Muscle of leg (tissue), 16 donors: ENCODE results near the gene ACOT11. TPM values are rescaled to one million over a fixed set of nuclear protein-coding genes. Genes with fewer than 3 reads are reported as not detected.

ENCODE experiments used
- DNase-seq: peaks from one replicate; pipeline ENCODE4 v3.0.0; 2013
- H3K27ac ChIP-seq: one replicate; pipeline ENCODE4 v1.5.1; 2013; ENCODE audit warnings: mild to moderate bottlenecking, low read length, control low read depth
- H3K27me3 ChIP-seq: one replicate; pipeline ENCODE4 v1.6.1; 2013; ENCODE audit warnings: low read length; ENCODE audit not compliant: control insufficient read depth, insufficient read depth
- H3K36me3 ChIP-seq: one replicate; pipeline ENCODE4 v1.6.1; 2013; ENCODE audit warnings: low read length; ENCODE audit not compliant: control insufficient read depth, insufficient read depth
- H3K4me1 ChIP-seq: one replicate; pipeline ENCODE4 v1.6.1; 2013; ENCODE audit warnings: low read length; ENCODE audit not compliant: control insufficient read depth, insufficient read depth
- H3K4me3 ChIP-seq: one replicate; pipeline ENCODE4 v1.5.1; 2013; ENCODE audit warnings: low read length, control low read depth
- H3K9me3 ChIP-seq: replicated peaks from 2 replicates; pipeline ENCODE4 v1.6.1; 2013; ENCODE audit warnings: low read depth, low read length; ENCODE audit not compliant: control insufficient read depth
- WGBS: methylation state at CpG from one replicate; pipeline ENCODE4 v1.1.5; 2013; ENCODE audit warnings: missing lambda C conversion rate; ENCODE audit not compliant: insufficient coverage; 5-methylcytosine and 5-hydroxymethylcytosine counted together
- long read RNA-seq, 11 donors: transcript quantifications; one replicate each; lab custom pipeline, GENCODE V29; 2026
- polyA plus RNA-seq, 8 donors: library from polyadenylated mRNA; unstranded; fragments of 120-200 nt; gene quantifications; one replicate each; pipeline versions ENCODE4 v1.2.1 to v1.2.3, GENCODE V29; 2013; ENCODE audit warnings: inconsistent platforms in 1 of 8, low replicate concordance in 1 of 8; ENCODE audit not compliant: insufficient read length in 8 of 8, insufficient read depth in 1 of 8
- total RNA-seq: library from RNA; stranded (reverse); fragments of 120-200 nt; gene quantifications from one replicate; pipeline ENCODE4 v1.2.4, GENCODE V29; 2013

ACOT11 gene
- total RNA-seq: 8.2 TPM
- 10 to 100 TPM in 1 of 8 donors, 1 to 10 TPM in 7; 2.8 to 10.1 (median 5.3) TPM for polyA plus RNA-seq
- long read RNA-seq, donor 1: 0 reads
- long read RNA-seq, donor 2: 0 reads
- long read RNA-seq, donor 3, partial matches to known transcripts: 0 of 1 reads
- long read RNA-seq, donor 3, other reads (novel, unspliced or antisense): 0 of 1 reads
- long read RNA-seq, donor 4: 0 reads
- long read RNA-seq, donor 5: 0 reads
- long read RNA-seq, donor 6: 0 reads
- long read RNA-seq, donor 7: 0 reads
- long read RNA-seq, donor 8: 0 reads
- long read RNA-seq, donor 9: 0 reads
- long read RNA-seq, donor 10: 0 reads
- long read RNA-seq, donor 11: 0 reads

- H3K27ac ChIP-seq: peak within 1 kb of the TSS; percentile 90
- no peaks in the 10 kb centered on the region for H3K27me3 ChIP-seq
- no peaks in the 10 kb centered on the region for H3K9me3 ChIP-seq
- DNase-seq: peak; percentile 94
- H3K4me1 ChIP-seq: peaks cover 70% of the 10 kb centered on the region
- peak within 1 kb of the TSS; percentile 36 for H3K4me3 ChIP-seq
- H3K36me3 ChIP-seq: peaks cover 6% of the 10 kb centered on the region
- WGBS: 13% methylated on average over 17 of the region's 25 CpGs
Observed at GRCh38 chr1:54547601-54548388, at the start of gene ACOT11. ACOT11 (plus strand) TSS chr1:54548228; CDS start chr1:54548310, 82 bp downstream.

GRCh38 chr1:54498383-54499096 lies 49.5 kb upstream of the ACOT11 start:
- Histone ChIP-seq H3K36me3 (no peaks in the 10 kb centered on the region), H3K27ac (no peak overlapping the region), H3K4me1 (peaks cover 11% of the 10 kb centered on the region), H3K27me3 (peaks cover 37% of the 10 kb centered on the region), H3K9me3 (no peaks in the 10 kb centered on the region), H3K4me3 (no peak overlapping the region)
- 86% methylated on average over 2 of the region's 4 CpGs for WGBS
- no peak for DNase-seq

- 7% methylated on average over 9 of the region's 9 CpGs for WGBS
- Histone ChIP-seq H3K36me3 (no peaks in the 10 kb centered on the region), H3K27me3 (peaks cover 37% of the 10 kb centered on the region), H3K9me3 (no peaks in the 10 kb centered on the region), H3K4me1 (peaks cover 11% of the 10 kb centered on the region), H3K27ac (no peak overlapping the region), H3K4me3 (peak overlapping the region; percentile 24)
- no peak for DNase-seq
Observed at GRCh38 chr1:54499097-54499359, 49.0 kb upstream of the ACOT11 start.

- Histone ChIP-seq H3K27ac (no peak overlapping the region), H3K27me3 (peaks cover 37% of the 10 kb centered on the region), H3K4me1 (peaks cover 11% of the 10 kb centered on the region), H3K4me3 (peak overlapping the region; percentile 24), H3K36me3 (no peaks in the 10 kb centered on the region), H3K9me3 (no peaks in the 10 kb centered on the region)
- peak; percentile 60 for DNase-seq
- WGBS: 1% methylated on average over 36 of the region's 50 CpGs
Observed at GRCh38 chr1:54499360-54500106, 48.5 kb upstream of the ACOT11 start.

GRCh38 chr1:54500107-54500431 lies 48.0 kb upstream of the ACOT11 start:
- H3K27me3 ChIP-seq: peaks cover 37% of the 10 kb centered on the region
- H3K9me3 ChIP-seq: no peaks in the 10 kb centered on the region
- 57% methylated on average over 5 of the region's 10 CpGs for WGBS
- no peak for DNase-seq
- H3K4me3 ChIP-seq: no peak overlapping the region
- no peak overlapping the region for H3K27ac ChIP-seq
- H3K36me3 ChIP-seq: no peaks in the 10 kb centered on the region
- peaks cover 11% of the 10 kb centered on the region for H3K4me1 ChIP-seq

GRCh38 chr1:54501849-54502248 lies 46.2 kb upstream of the ACOT11 start:
- no peak for DNase-seq
- Histone ChIP-seq H3K27me3 (peaks cover 37% of the 10 kb centered on the region), H3K4me3 (no peak overlapping the region), H3K27ac (no peak overlapping the region), H3K9me3 (no peaks in the 10 kb centered on the region), H3K4me1 (peaks cover 11% of the 10 kb centered on the region), H3K36me3 (no peaks in the 10 kb centered on the region)
- 73% methylated on average over 2 of the region's 5 CpGs for WGBS

- Histone ChIP-seq H3K4me3 (no peak overlapping the region), H3K4me1 (peaks cover 11% of the 10 kb centered on the region), H3K36me3 (no peaks in the 10 kb centered on the region), H3K9me3 (no peaks in the 10 kb centered on the region), H3K27ac (no peak overlapping the region), H3K27me3 (peaks cover 37% of the 10 kb centered on the region)
- 40% methylated on average over 1 of the region's 5 CpGs for WGBS
- DNase-seq: no peak
Observed at GRCh38 chr1:54502342-54502741, 45.7 kb upstream of the ACOT11 start.

GRCh38 chr1:54506594-54506993 lies 41.4 kb upstream of the ACOT11 start:
- 57% methylated on average over 4 of the region's 6 CpGs for WGBS
- Histone ChIP-seq H3K36me3 (no peaks in the 10 kb centered on the region), H3K4me1 (no peaks in the 10 kb centered on the region), H3K9me3 (peaks cover 4% of the 10 kb centered on the region), H3K27me3 (peaks cover 6% of the 10 kb centered on the region), H3K4me3 (no peak overlapping the region), H3K27ac (no peak overlapping the region)
- no peak for DNase-seq

GRCh38 chr1:54507033-54507870 lies 40.8 kb upstream of the ACOT11 start:
- 80% methylated on average over 10 of the region's 17 CpGs for WGBS
- no peak overlapping the region for H3K4me3 ChIP-seq
- no peak for DNase-seq

More at GRCh38 chr1:54507033-54507870, 40.8 kb upstream of the ACOT11 start:
- Histone ChIP-seq H3K36me3 (no peaks in the 10 kb centered on the region), H3K27ac (no peak overlapping the region), H3K9me3 (peaks cover 4% of the 10 kb centered on the region), H3K27me3 (no peaks in the 10 kb centered on the region), H3K4me1 (no peaks in the 10 kb centered on the region)
